Vagina (tissue), 2 donors: Measurements from ENCODE around the gene TSPAN15. TPM values are rescaled to one million over a fixed set of nuclear protein-coding genes. Genes with fewer than 3 reads are reported as not detected.
A peak's percentile ranks its signal among the peaks of the same experiment; 100 is the strongest.

Experiments
- DNase-seq, 2 donors: peaks; one replicate each; pipeline ENCODE4 v3.0.0-alpha.2; 2017; ENCODE audit errors: extremely low spot score in 2 of 2
- H3K27ac ChIP-seq: fragments of 200-600 bp; sonication (generic); one replicate; pipeline ENCODE4 v1.5.1; 2019
- H3K27me3 ChIP-seq: fragments of 200-600 bp; sonication (generic); one replicate; pipeline ENCODE4 v1.5.1; 2019
- H3K36me3 ChIP-seq, 2 donors: fragments of 200-600 bp; sonication (generic); one replicate each; pipeline ENCODE4 v1.5.1; 2017 to 2019
- H3K4me1 ChIP-seq: fragments of 200-600 bp; sonication (generic); one replicate; pipeline ENCODE4 v1.5.1; 2019
- H3K4me3 ChIP-seq, 2 donors: fragments of 200-600 bp; sonication (generic); 1 replicate in 1 of 2; 2 replicates in 1 of 2; pipeline ENCODE4 v1.5.1; 2016 to 2019
- H3K9me3 ChIP-seq: fragments of 200-600 bp; sonication (generic); one replicate; pipeline ENCODE4 v1.5.1; 2019
- POLR2A ChIP-seq, 2 donors: fragments of 450-650 bp; IDR thresholded peaks; one replicate each; pipeline ENCODE4 v1.6.1; 2017; ENCODE audit warnings: antibody characterized with exemption in 2 of 2, mild to moderate bottlenecking in 2 of 2, moderate library complexity in 2 of 2
- POLR2AphosphoS5 ChIP-seq, 2 donors: sonication (generic); formaldehyde crosslinking; IDR thresholded peaks; one replicate each; pipeline ENCODE4 v1.9.0; 2017; ENCODE audit warnings: antibody characterized with exemption in 2 of 2, mild to moderate bottlenecking in 2 of 2, low read depth in 1 of 2; ENCODE audit not compliant: insufficient read depth in 1 of 2
- intact Hi-C: fragments of 100-400 bp; cut with DNase I; formaldehyde crosslinking; loops from one replicate; pipeline ENCODE4 v1.15.1; 2023
- total RNA-seq: library from RNA; depleted of rRNA; stranded (reverse); fragments of >200 nt; gene quantifications from one replicate; pipeline ENCODE4 v1.2.3, GENCODE V29; 2016
- TF ChIP-seq, protein P1 (sequence below), 3 experiments: fragments of 450-650 bp in 2 of 3; fragments of 200-600 bp in 1 of 3; sonication (generic) in 1 of 3; IDR thresholded peaks; one replicate each; pipeline ENCODE4 v1.5.1; 2017 to 2019; ENCODE audit warnings: antibody characterized with exemption in 3 of 3, mild to moderate bottlenecking in 2 of 3, moderate library complexity in 2 of 3

TSPAN15 gene
- total RNA-seq, 1 donor from 2014 or later = 26.5 TPM

DNA sequence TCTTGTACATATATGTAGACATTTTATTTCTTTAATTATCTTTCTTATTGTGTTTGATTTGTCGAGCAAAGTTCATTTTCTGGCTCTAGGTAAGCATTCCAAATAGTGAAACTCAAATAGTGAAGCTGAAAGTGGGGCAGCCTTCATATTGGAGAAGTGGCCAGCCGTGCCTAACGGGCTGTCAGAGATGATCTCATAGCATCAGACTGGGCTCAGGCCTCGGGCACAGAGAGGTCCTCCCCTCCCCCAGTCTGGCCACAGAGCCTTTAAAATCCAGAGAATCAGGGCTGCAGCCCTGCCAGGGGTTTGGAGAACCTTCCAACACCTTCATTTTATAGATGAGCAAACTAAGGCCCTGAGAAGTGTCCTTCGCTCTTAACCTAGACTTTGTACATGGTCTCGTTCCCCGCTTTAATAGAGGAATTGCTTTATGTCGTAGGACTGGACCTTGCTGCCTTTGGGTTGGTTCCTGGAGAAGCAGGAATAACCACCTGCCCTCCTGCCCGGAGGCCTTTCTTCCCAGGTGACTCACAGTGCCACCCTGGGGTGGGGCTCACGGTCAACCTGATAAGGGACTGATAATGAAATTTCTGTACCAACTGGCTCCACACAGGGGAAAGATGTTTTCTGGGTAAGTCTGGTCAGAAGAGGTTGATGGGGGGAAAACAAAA, 7.3 kb downstream of the TSPAN15 start:
- Histone ChIP-seq H3K9me3 (no peaks in the 10 kb centered on the region), H3K27me3 (no peaks in the 10 kb centered on the region), H3K27ac (no peak overlapping the region), H3K4me3 (no peak overlapping the region), H3K4me1 (peaks cover 25% of the 10 kb centered on the region), H3K36me3 (no peaks in the 10 kb centered on the region)
- intact Hi-C loops = no loop called here
- no peak for DNase-seq
- TF ChIP-seq, protein P1, sequence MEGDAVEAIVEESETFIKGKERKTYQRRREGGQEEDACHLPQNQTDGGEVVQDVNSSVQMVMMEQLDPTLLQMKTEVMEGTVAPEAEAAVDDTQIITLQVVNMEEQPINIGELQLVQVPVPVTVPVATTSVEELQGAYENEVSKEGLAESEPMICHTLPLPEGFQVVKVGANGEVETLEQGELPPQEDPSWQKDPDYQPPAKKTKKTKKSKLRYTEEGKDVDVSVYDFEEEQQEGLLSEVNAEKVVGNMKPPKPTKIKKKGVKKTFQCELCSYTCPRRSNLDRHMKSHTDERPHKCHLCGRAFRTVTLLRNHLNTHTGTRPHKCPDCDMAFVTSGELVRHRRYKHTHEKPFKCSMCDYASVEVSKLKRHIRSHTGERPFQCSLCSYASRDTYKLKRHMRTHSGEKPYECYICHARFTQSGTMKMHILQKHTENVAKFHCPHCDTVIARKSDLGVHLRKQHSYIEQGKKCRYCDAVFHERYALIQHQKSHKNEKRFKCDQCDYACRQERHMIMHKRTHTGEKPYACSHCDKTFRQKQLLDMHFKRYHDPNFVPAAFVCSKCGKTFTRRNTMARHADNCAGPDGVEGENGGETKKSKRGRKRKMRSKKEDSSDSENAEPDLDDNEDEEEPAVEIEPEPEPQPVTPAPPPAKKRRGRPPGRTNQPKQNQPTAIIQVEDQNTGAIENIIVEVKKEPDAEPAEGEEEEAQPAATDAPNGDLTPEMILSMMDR (IDR thresholded peaks at IDR 0.05) = no peak
- no peak for TF ChIP-seq POLR2AphosphoS5 (IDR thresholded peaks at IDR 0.05; ENCODE audit: insufficient read depth in 1 of 2, low read depth in 1 of 2)
- TF ChIP-seq POLR2A (IDR thresholded peaks at IDR 0.05) = no peak

DNA sequence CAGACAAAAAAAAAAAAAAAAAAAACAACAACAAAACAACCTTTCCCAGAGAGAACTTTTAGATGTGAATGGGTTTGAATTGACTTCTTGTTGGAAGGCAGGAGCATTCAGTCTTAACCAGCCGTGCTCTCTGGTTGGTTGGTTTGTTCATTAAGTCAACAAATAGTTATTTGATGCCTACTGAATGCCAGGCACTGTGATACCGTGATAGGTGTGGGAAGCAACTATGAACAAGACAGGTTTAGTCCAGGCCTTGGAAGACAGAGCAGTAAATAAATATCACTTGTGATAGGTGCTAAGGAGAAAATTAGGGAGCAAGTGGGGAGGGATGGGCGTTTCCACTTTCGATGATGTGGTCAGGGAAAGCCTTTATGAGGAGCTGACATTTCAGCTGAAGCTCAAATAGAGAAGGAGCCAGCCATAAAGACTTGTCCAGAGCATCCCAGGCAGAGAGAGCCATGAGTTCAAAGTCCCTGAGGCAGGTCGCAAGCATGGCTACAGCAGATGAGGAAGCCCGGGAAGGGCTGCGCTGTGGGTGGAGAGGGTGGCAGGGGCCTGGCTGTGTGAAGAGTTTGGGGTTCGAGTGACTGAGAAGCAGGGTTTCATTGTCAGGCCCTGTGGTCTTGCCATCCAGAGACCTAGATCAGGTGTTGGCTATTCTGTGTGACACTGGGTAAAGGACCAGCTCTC, 8.0 kb downstream of the TSPAN15 start:
- Histone ChIP-seq H3K9me3 (no peaks in the 10 kb centered on the region), H3K36me3 (no peaks in the 10 kb centered on the region), H3K27me3 (no peaks in the 10 kb centered on the region), H3K4me1 (peaks cover 24% of the 10 kb centered on the region), H3K27ac (no peak overlapping the region), H3K4me3 (no peak overlapping the region)
- TF ChIP-seq, protein P1 (IDR thresholded peaks at IDR 0.05) = no peak
- no peak for TF ChIP-seq POLR2A (IDR thresholded peaks at IDR 0.05)
- no peak for TF ChIP-seq POLR2AphosphoS5 (IDR thresholded peaks at IDR 0.05; ENCODE audit: insufficient read depth in 1 of 2, low read depth in 1 of 2)
- DNase-seq = no peak
- intact Hi-C loops = no loop called here

DNA sequence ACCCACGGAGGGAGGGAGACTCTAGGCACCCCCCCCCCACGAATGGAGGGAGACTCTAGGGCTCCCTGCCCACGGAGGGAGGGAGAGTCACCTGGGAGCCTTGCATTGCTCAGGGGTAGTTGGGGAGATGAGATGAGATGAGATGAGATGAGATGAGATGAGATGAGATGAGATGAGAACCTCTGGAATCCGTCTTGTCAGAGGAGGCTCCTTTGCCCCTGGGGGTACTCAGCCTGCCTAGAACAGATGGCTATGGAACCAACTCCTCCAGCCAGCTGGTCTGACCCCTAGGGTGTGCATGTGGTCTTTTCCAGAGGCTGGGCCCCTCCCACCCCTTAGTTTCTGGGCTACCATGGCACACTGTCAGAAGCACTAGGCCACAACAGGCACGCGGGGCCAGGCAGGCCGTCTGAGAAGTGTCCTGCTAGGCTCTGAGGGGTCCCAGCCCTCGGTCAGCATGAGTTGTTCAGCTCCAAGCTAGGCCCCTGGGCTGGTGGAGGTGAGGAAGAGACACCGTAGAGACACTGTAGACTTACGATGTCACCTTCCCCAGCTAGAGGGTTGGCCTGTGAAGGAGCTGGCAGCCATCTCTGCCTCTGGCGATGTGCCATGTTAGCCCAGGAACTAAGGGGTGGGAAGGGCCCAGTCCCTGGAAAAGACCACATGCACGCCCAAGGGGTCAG, 8.8 kb downstream of the TSPAN15 start:
- Histone ChIP-seq H3K9me3 (no peaks in the 10 kb centered on the region), H3K36me3 (no peaks in the 10 kb centered on the region), H3K4me3 (no peak overlapping the region), H3K4me1 (peaks cover 32% of the 10 kb centered on the region), H3K27me3 (no peaks in the 10 kb centered on the region), H3K27ac (peak overlapping the region; percentile 4)
- intact Hi-C loops = no loop called here
- TF ChIP-seq, protein P1 (IDR thresholded peaks at IDR 0.05) = no peak
- DNase-seq = no peak

DNA sequence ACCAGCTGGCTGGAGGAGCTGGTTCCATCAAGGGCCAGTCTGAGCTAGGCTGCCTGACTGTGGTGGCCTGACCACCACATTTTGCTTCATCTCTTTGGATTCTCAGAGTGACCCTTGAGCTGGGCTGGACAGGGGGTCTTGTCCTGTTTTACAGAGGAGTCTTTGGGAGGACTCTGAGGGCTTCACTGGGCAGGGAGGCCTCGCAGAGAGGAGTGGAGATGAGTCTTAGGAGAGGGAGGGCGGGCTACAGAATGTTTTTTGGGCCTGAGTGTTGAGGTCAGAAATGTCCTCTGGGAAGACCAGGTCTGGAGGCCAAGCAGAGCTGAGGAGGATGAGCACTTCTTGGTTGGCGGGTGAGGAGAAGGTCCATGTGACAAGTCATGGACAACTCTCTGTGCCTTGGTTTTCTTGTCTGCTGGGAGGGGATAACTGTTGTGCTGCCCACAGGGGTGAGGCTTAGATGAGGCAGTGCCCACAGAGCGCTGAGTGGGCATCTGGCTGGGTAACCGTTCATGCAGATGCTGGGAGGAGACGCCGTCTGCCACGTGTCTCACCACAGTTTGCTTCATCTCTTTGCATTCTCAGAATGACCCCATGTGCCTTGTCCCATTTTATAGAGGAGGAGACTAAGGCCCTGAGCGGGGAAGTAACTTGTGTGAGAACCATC, 9.4 kb downstream of the TSPAN15 start:
- TF ChIP-seq, protein P1 (IDR thresholded peaks at IDR 0.05) = no peak
- TF ChIP-seq POLR2AphosphoS5 (IDR thresholded peaks at IDR 0.05; ENCODE audit: insufficient read depth in 1 of 2, low read depth in 1 of 2) = no peak
- H3K27ac ChIP-seq = peak overlapping the region; percentile 4
- peaks cover 38% of the 10 kb centered on the region for H3K4me1 ChIP-seq
- no peaks in the 10 kb centered on the region for H3K27me3 ChIP-seq
- DNase-seq = no peak
- H3K4me3 ChIP-seq = no peak overlapping the region
- no peaks in the 10 kb centered on the region for H3K9me3 ChIP-seq
- H3K36me3 ChIP-seq = no peaks in the 10 kb centered on the region
- intact Hi-C loops = no loop called here
